Head of caudate nucleus (tissue), 42 donors: Measurements from ENCODE around the gene OSBPL7.
A peak's percentile ranks its signal among the peaks of the same experiment; 100 is the strongest.

Experiments
- DNase-seq, 42 donors: peaks; one replicate each; pipeline versions ENCODE4 v3.0.0 to v3.0.0-alpha.2; 2020 to 2021; ENCODE audit warnings: mixed read lengths in 7 of 42
- intact Hi-C: fragments of 100-400 bp; cut with DNase I; formaldehyde crosslinking; loops from one replicate; pipeline ENCODE4 v1.15.0; 2022

Gene OSBPL7

GRCh38 chr17:47850373-47850691 is 28.7 kb upstream of the OSBPL7 start:
- no peak for DNase-seq
- intact Hi-C loops, result no loop called here

- intact Hi-C loops, result no loop called here
- DNase-seq, result no peak
These were observed 26.6 kb upstream of the OSBPL7 start for GRCh38 chr17:47848198-47848513.

- DNase-seq, result peak in 5 of 42 donors; percentile 13 to 30 (median 21)
- intact Hi-C loops, result no loop called here
These were observed 26.0 kb upstream of the OSBPL7 start for GRCh38 chr17:47847341-47848197.

GRCh38 chr17:47846716-47847340 is 25.2 kb upstream of the OSBPL7 start:
- intact Hi-C loops, result no loop called here
- DNase-seq, result no peak

- intact Hi-C loops, result no loop called here
These were observed 24.1 kb upstream of the OSBPL7 start for GRCh38 chr17:47845716-47846075.

GRCh38 chr17:47844814-47845715 is 23.5 kb upstream of the OSBPL7 start:
- intact Hi-C loops, result no loop called here
- DNase-seq, result no peak

More at GRCh38 chr17:47845716-47846075, 24.1 kb upstream of the OSBPL7 start:
- DNase-seq, result no peak

- intact Hi-C loops, result no loop called here
- no peak for DNase-seq
These were observed 22.6 kb upstream of the OSBPL7 start for GRCh38 chr17:47844227-47844626.

GRCh38 chr17:47843391-47843730 is 21.8 kb upstream of the OSBPL7 start:
- DNase-seq, result no peak
- intact Hi-C loops, result no loop called here

- intact Hi-C loops, result loop anchor here (2.0 kb wide), 1 partner anchor 49 kb away; no protein-coding TSS in a partner anchor
- DNase-seq, result peak in 1 of 42 donors; percentile 17
These were observed 20.1 kb upstream of the OSBPL7 start for GRCh38 chr17:47841488-47842291.

GRCh38 chr17:47840742-47841487 is 19.3 kb upstream of the OSBPL7 start, which contains the start of gene SCRN2:
TSS of gene SCRN2 (minus strand) at chr17:47841273. CDS start at chr17:47840843, 430 bp downstream.
- intact Hi-C loops, result loop anchor here (2.0 kb wide), 1 partner anchor 50 kb away; no protein-coding TSS in a partner anchor
- DNase-seq, result peak; percentile 74 to 95 (median 89)

GRCh38 chr17:47840001-47840741 is 18.6 kb upstream of the OSBPL7 start:
- intact Hi-C loops, result loop anchor here (2.0 kb wide), 1 partner anchor 51 kb away; no protein-coding TSS in a partner anchor
- peak in 4 of 42 donors; percentile 7 to 43 (median 16) for DNase-seq

GRCh38 chr17:47839071-47839470 is 17.5 kb upstream of the OSBPL7 start:
- intact Hi-C loops, result loop anchor here (5.0 kb wide), 1 partner anchor 133 kb away; the partner anchor contains the start of gene CDK5RAP3

GRCh38 chr17:47838636-47839035 is 17.0 kb upstream of the OSBPL7 start:
- no peak for DNase-seq
- intact Hi-C loops, result loop anchor here (5.0 kb wide), 1 partner anchor 134 kb away; the partner anchor contains the start of gene CDK5RAP3

More at GRCh38 chr17:47839071-47839470, 17.5 kb upstream of the OSBPL7 start:
- no peak for DNase-seq

GRCh38 chr17:47837401-47838039 is 15.9 kb upstream of the OSBPL7 start:
- intact Hi-C loops, result loop anchor here (5.0 kb wide), 1 partner anchor 135 kb away; the partner anchor contains the start of gene CDK5RAP3
- DNase-seq, result no peak

GRCh38 chr17:47836601-47837000 is 15.0 kb upstream of the OSBPL7 start:
- DNase-seq, result no peak
- intact Hi-C loops, result loop anchor here (5.0 kb wide), 1 partner anchor 136 kb away; the partner anchor contains the start of gene CDK5RAP3

- intact Hi-C loops, result loop anchor here (5.0 kb wide), 1 partner anchor 138 kb away; the partner anchor contains the start of gene CDK5RAP3
- DNase-seq, result no peak
These were observed 13.2 kb upstream of the OSBPL7 start for GRCh38 chr17:47834756-47835155.
